Hepatocyte (in vitro differentiated cells): ENCODE measurements around the gene GPRIN1. TPM values are rescaled to one million over a fixed set of nuclear protein-coding genes. Genes with fewer than 3 reads are reported as not detected.

Source experiments
- DNase-seq: peaks from one replicate; pipeline ENCODE4 v3.0.0-alpha.2; 2016; ENCODE audit warnings: low spot score
- H2AFZ ChIP-seq: fragments of 200-600 bp; sonication (generic); 2 replicates; pipeline ENCODE4 v1.6.0; 2016; ENCODE audit warnings: antibody characterized with exemption, mild to moderate bottlenecking
- H3K27ac ChIP-seq: fragments of 200-600 bp; sonication (generic); 2 replicates; pipeline ENCODE4 v1.5.1; 2016; ENCODE audit warnings: mild to moderate bottlenecking
- H3K27me3 ChIP-seq: fragments of 200-600 bp; sonication (generic); 2 replicates; pipeline ENCODE4 v1.6.1; 2016
- H3K36me3 ChIP-seq: fragments of 200-600 bp; sonication (generic); replicated peaks from 2 replicates; pipeline ENCODE4 v1.5.1; 2016; ENCODE audit warnings: low read depth; ENCODE audit not compliant: insufficient read depth
- H3K4me1 ChIP-seq: fragments of 200-600 bp; sonication (generic); 2 replicates; pipeline ENCODE4 v1.5.1; 2016; ENCODE audit warnings: mild to moderate bottlenecking, moderate library complexity; ENCODE audit not compliant: insufficient read depth
- H3K4me2 ChIP-seq: fragments of 200-600 bp; sonication (generic); 2 replicates; pipeline ENCODE4 v1.6.0; 2016
- H3K4me3 ChIP-seq: fragments of 200-600 bp; sonication (generic); 2 replicates; pipeline ENCODE4 v1.5.1; 2016; ENCODE audit warnings: mild to moderate bottlenecking
- H3K79me2 ChIP-seq: fragments of 200-600 bp; sonication (generic); 2 replicates; pipeline ENCODE4 v1.6.0; 2017; ENCODE audit warnings: mild to moderate bottlenecking
- H3K9me2 ChIP-seq: fragments of 200-600 bp; sonication (generic); replicated peaks from 2 replicates; pipeline ENCODE4 v1.6.0; 2017; ENCODE audit warnings: mild to moderate bottlenecking; ENCODE audit not compliant: insufficient read depth
- H3K9me3 ChIP-seq: fragments of 200-600 bp; sonication (generic); 2 replicates; pipeline ENCODE4 v1.5.1; 2016; ENCODE audit warnings: low read depth, mild to moderate bottlenecking
- H4K20me1 ChIP-seq: fragments of 200-600 bp; sonication (generic); 2 replicates; pipeline ENCODE4 v1.6.0; 2016; ENCODE audit warnings: mild to moderate bottlenecking; ENCODE audit not compliant: insufficient read depth, poor library complexity, severe bottlenecking
- CTCF ChIP-seq: fragments of 200-600 bp; sonication (generic); IDR thresholded peaks from 2 replicates; pipeline ENCODE4 v1.5.1; 2016; ENCODE audit warnings: antibody characterized with exemption, mild to moderate bottlenecking; ENCODE audit not compliant: poor library complexity
- EZH2 ChIP-seq: fragments of 200-600 bp; sonication (generic); IDR thresholded peaks from 2 replicates; pipeline ENCODE4 v1.6.1; 2016; ENCODE audit warnings: antibody characterized with exemption, mild to moderate bottlenecking, borderline replicate concordance
- EZH2phosphoT487 ChIP-seq: fragments of 200-600 bp; sonication (generic); IDR thresholded peaks from one replicate; pipeline ENCODE4 v1.6.1; 2018; ENCODE audit warnings: antibody characterized with exemption, mild to moderate bottlenecking, low read depth, moderate library complexity; ENCODE audit not compliant: unreplicated experiment, severe bottlenecking
- WGBS: methylation state at CpG from one replicate; pipeline ENCODE4 v1.1.6; 2016; ENCODE audit warnings: low lambda C conversion rate; ENCODE audit errors: missing lambda C conversion rate; 5-methylcytosine and 5-hydroxymethylcytosine counted together
- polyA plus RNA-seq: library from polyadenylated mRNA; unstranded; fragments of >200 nt; fragmentation: Nextera tagmentation; extraction: Ambion mirVana; gene quantifications from 2 replicates; pipeline ENCODE4 v1.2.1, GENCODE V29; 2016
- total RNA-seq: library from RNA; depleted of rRNA; stranded (reverse); fragments of >200 nt; gene quantifications from 2 replicates; pipeline ENCODE4 v1.2.3, GENCODE V29; 2014

The GPRIN1 gene
- total and polyA plus RNA-seq, 2 experiments from 2014 or later, result 1.6 to 2.2 TPM

DNA sequence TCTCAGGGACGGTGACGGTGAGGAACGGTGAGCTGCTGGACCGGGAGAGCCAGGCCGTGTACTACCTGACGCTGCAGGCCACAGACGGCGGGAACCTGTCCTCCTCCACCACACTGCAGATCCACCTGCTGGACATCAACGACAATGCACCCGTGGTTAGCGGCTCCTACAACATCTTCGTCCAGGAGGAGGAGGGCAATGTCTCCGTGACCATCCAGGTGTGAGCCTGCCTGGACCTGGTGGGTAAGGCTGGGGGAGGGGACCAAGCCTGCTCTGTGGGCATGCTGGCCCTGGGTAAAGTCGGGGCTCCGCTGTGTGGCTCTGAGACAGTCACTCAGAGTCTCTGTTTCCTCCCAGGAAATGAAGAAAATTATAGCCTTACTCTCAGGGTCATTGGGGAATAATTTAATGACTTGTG lies 31.6 kb downstream of the GPRIN1 start:
- no peaks in the 10 kb centered on the region for H3K79me2 ChIP-seq
- H3K27me3 ChIP-seq, result no peaks in the 10 kb centered on the region
- 14% methylated on average over 15 of the region's 15 CpGs for WGBS
- H3K4me2 ChIP-seq, result no peak overlapping the region
- H3K36me3 ChIP-seq, result no peaks in the 10 kb centered on the region
- H3K4me1 ChIP-seq, result no peaks in the 10 kb centered on the region
- no peaks in the 10 kb centered on the region for H4K20me1 ChIP-seq
- no peaks in the 10 kb centered on the region for H3K9me3 ChIP-seq
- DNase-seq, result peak; percentile 86
- TF ChIP-seq EZH2 (no peak), EZH2phosphoT487 (no peak), CTCF (peak; percentile 57)
- no peak overlapping the region for H2AFZ ChIP-seq
- no peak overlapping the region for H3K4me3 ChIP-seq
- H3K27ac ChIP-seq, result no peak overlapping the region
- H3K9me2 ChIP-seq, result no peaks in the 10 kb centered on the region

- H3K4me3 ChIP-seq, result no peak overlapping the region
- no peaks in the 10 kb centered on the region for H3K9me2 ChIP-seq
- 88% methylated on average over 36 of the region's 36 CpGs for WGBS
- H3K36me3 ChIP-seq, result no peaks in the 10 kb centered on the region
- no peak overlapping the region for H3K4me2 ChIP-seq
- no peaks in the 10 kb centered on the region for H4K20me1 ChIP-seq
- no peaks in the 10 kb centered on the region for H3K4me1 ChIP-seq
- no peak overlapping the region for H3K27ac ChIP-seq
- H2AFZ ChIP-seq, result no peak overlapping the region
- TF ChIP-seq EZH2phosphoT487, result no peak
- no peak for TF ChIP-seq EZH2
- no peak for TF ChIP-seq CTCF
- no peaks in the 10 kb centered on the region for H3K27me3 ChIP-seq
- DNase-seq, result no peak
- no peaks in the 10 kb centered on the region for H3K9me3 ChIP-seq
- H3K79me2 ChIP-seq, result no peaks in the 10 kb centered on the region
These were observed 32.4 kb downstream of the GPRIN1 start for GRCh38 chr5:176577312-176578176.

DNA sequence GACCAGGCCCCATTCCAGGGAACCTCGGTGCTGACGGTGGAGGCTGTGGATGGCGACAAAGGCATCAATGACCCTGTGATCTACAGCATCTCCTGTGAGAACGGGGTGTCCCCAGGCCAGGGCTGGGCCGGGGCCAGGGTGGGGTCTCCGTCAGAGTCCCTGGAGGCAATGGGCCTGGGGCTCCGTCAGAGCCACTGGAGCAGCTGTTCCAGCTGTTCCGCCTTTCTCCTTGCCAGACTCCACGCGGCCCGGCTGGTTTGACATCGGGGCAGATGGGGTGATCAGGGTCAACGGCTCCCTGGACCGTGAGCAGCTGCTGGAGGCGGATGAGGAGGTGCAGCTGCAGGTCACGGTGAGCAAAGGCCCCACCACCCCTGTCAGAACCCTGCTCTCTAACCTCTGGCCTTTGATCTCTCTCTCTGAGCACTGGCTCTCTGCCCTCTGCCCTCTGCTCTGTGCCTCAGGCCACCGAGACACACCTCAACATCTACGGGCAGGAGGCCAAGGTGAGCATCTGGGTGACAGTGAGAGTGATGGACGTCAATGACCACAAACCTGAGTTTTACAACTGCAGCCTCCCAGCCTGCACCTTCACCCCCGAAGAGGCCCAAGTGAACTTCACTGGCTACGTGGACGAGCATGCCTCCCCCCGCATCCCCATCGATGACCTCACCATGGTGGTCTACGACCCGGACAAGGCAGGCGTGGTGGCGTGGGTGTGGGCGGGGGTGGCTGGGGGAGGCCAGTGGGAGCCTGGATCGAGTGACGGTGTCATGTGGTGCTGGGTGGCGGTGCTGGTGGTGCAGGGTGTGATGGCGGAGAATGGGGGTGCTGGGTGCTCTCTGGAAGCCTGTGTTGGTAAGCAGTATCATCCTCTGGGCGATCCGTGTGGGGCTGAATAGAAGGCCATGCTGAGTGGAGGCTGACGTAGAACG lies 34.2 kb downstream of the GPRIN1 start:
- no peak overlapping the region for H3K27ac ChIP-seq
- no peaks in the 10 kb centered on the region for H3K9me2 ChIP-seq
- TF ChIP-seq CTCF (no peak), EZH2phosphoT487 (no peak), EZH2 (no peak)
- H3K79me2 ChIP-seq, result no peaks in the 10 kb centered on the region
- H3K4me2 ChIP-seq, result no peak overlapping the region
- H3K36me3 ChIP-seq, result no peaks in the 10 kb centered on the region
- H3K9me3 ChIP-seq, result no peaks in the 10 kb centered on the region
- H3K4me1 ChIP-seq, result no peaks in the 10 kb centered on the region
- H2AFZ ChIP-seq, result no peak overlapping the region
- H4K20me1 ChIP-seq, result no peaks in the 10 kb centered on the region
- no peaks in the 10 kb centered on the region for H3K27me3 ChIP-seq
- no peak for DNase-seq
- WGBS, result 89% methylated on average over 29 of the region's 37 CpGs
- no peak overlapping the region for H3K4me3 ChIP-seq
